SKM-1 treated with dmso at 0.1 percent for 144 hours (cell line): Measurements from ENCODE around the gene TIGD1.
A peak's percentile ranks its signal among the peaks of the same experiment; 100 is the strongest.
"Not testable (repeated sequence)": the region's sequence is repeated elsewhere in the genome, so short reads cannot be mapped to it uniquely, and the experiment has no call there.

Experiments used
- DNase-seq: peaks from one replicate; lab custom pipeline; 2025; ENCODE audit not compliant: unreplicated experiment; lab: John Stamatoyannopoulos, UW

The TIGD1 gene

GRCh38 chr2:232571026-232571474 lies 20.7 kb upstream of the TIGD1 start:
- no peak for DNase-seq

GRCh38 chr2:232570481-232570880 lies 20.1 kb upstream of the TIGD1 start:
- DNase-seq, result not testable (repeated sequence)

- DNase-seq, result no peak
Observed at GRCh38 chr2:232569541-232569940, 19.2 kb upstream of the TIGD1 start.

- DNase-seq, result no peak
Observed at GRCh38 chr2:232568161-232568560, 17.8 kb upstream of the TIGD1 start.

- DNase-seq, result no peak
Observed at GRCh38 chr2:232567721-232568120, 17.4 kb upstream of the TIGD1 start.

GRCh38 chr2:232563580-232563979 lies 13.2 kb upstream of the TIGD1 start:
- DNase-seq, result no peak

- DNase-seq, result no peak
Observed at GRCh38 chr2:232562515-232563151, 12.3 kb upstream of the TIGD1 start.

- no peak for DNase-seq
Observed at GRCh38 chr2:232556426-232556825, 6.1 kb upstream of the TIGD1 start.

GRCh38 chr2:232551776-232552175 lies 1.4 kb upstream of the TIGD1 start:
- no peak for DNase-seq

- DNase-seq, result peak; percentile 58
Observed at GRCh38 chr2:232551250-232551638, 887 bp upstream of the TIGD1 start.

GRCh38 chr2:232549655-232550353 lies 553 bp downstream of the TIGD1 start:
- no peak for DNase-seq

- no peak for DNase-seq
Observed at GRCh38 chr2:232547991-232548390, 2.4 kb downstream of the TIGD1 start.

- no peak for DNase-seq
Observed at GRCh38 chr2:232545511-232546375, 4.6 kb downstream of the TIGD1 start.

- DNase-seq, result no peak
Observed at GRCh38 chr2:232544674-232545073, 5.7 kb downstream of the TIGD1 start.

GRCh38 chr2:232543928-232544631 lies 6.3 kb downstream of the TIGD1 start:
- no peak for DNase-seq

GRCh38 chr2:232543491-232543890 lies 6.9 kb downstream of the TIGD1 start:
- DNase-seq, result no peak

- no peak for DNase-seq
Observed at GRCh38 chr2:232542715-232543467, 7.5 kb downstream of the TIGD1 start.

GRCh38 chr2:232541961-232542714 lies 8.2 kb downstream of the TIGD1 start:
- no peak for DNase-seq

- no peak for DNase-seq
Observed at GRCh38 chr2:232541195-232541960, 9.0 kb downstream of the TIGD1 start.
